HTR-8/SVneo (cell line): ENCODE results near the gene BHLHA15.

ENCODE experiments used
- DNase-seq: peaks from one replicate; pipeline ENCODE4 v3.0.0; 2011; ENCODE audit warnings: low spot score, mixed read lengths; ENCODE audit not compliant: insufficient read length
- FAIRE-seq: peaks from 2 replicates; lab custom pipeline; 2011; peaks lifted over from hg19 to GRCh38; lab: Jason Lieb, UNC

The BHLHA15 gene

DNA sequence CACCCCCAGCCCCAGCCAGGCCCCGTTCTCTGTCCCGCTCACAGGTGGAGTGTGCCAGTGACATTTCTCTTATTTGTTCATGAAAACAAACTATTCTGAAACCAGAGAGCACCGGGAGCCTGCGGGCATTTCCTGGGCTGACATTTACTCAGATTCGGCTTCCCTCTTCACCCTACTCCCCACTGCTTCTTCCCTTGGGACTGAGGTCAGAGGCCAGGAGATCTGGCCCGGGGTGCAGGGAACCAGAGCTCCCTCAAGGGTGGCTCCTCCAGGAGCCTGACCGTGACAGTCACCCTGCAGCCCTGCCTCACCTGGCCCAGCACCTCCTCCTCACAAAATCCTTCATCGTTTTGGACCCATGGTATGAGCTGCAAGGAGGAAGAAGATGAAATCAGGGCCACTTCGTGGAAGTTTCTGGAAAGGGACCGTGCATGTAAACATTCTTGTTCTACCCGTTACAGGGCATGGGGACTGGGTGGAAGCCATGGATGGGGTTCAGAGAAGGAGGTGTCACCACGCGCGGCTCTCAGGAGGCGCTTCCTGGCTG is 12.2 kb downstream of the BHLHA15 start:
- FAIRE-seq (no peak), DNase-seq (no peak)

DNA sequence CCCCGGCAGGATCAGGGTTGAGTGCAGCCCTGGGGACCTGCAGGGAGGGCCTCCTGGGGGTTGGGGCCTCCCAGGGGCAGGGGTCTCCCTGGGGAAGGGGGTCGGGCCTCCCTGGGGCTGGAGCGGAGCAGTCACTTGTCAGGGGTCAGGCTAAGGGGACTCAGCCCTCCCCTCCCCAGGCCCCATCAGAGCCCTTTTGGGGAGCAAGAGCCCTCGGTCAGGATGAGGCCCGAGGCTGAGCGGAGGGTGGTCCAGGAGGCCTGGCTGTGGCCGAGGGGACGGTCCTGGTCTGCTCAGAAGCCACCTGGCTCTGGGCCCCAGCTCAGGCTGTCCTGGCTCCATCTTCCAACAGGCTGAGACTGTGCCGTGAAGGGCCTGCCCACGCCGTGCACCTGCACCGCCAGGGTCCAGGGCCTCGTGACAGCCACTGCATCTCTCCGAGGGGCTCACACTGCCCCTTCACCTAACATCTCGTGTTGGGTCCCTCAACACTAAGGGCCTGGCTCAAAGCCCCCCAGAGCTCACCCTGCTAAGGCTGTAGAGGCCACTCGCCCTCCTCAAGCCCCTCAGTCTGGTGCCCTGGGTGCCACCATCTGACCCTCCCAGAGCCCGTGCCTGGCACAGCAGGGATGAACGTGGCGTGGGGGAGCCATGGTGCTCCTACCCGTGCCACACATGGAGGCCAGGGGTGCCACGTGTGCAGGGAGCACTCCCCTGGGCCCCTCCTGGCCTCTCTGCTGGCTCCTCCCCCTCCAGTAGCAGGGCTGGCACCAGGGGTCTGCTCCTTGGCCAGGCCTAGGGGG is 12.9 kb downstream of the BHLHA15 start:
- no peak for FAIRE-seq

DNA sequence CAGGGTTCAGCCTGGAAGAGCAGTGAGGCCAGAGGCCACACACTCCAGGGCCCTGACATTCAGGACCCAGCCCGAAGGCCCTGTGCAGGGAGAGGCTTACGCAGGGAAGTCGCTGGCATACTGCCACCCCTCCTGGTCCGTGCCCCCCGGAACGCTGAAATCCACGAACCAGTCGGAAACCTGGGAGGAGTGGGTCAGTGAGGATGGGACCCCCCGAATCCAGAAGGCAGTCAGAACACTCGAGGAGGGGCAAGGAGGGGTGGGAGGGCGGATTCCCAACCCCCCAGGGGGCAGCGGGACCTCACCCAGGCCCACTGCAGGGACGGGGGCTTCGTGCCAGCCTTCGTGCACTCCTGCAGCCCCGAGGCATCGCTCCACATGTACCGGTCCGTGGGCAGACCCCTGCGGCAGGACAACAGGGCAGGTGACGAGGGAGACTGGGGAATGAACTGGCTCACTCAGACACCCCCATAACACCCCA is 13.5 kb downstream of the BHLHA15 start:
- no peak for DNase-seq
- no peak for FAIRE-seq

More for the DNA sequence above, 12.9 kb downstream of the BHLHA15 start:
- DNase-seq: no peak

- DNase-seq: no peak
Measured at GRCh38 chr7:98225913-98226614, 14.8 kb downstream of the BHLHA15 start.

GRCh38 chr7:98227939-98228338 is 16.7 kb downstream of the BHLHA15 start:
- DNase-seq (no peak), FAIRE-seq (no peak)

More at GRCh38 chr7:98225913-98226614, 14.8 kb downstream of the BHLHA15 start:
- FAIRE-seq: no peak

GRCh38 chr7:98228801-98229200 is 17.6 kb downstream of the BHLHA15 start:
- FAIRE-seq (no peak), DNase-seq (no peak)

GRCh38 chr7:98229441-98229840 is 18.2 kb downstream of the BHLHA15 start:
- DNase-seq (no peak), FAIRE-seq (no peak)

DNA sequence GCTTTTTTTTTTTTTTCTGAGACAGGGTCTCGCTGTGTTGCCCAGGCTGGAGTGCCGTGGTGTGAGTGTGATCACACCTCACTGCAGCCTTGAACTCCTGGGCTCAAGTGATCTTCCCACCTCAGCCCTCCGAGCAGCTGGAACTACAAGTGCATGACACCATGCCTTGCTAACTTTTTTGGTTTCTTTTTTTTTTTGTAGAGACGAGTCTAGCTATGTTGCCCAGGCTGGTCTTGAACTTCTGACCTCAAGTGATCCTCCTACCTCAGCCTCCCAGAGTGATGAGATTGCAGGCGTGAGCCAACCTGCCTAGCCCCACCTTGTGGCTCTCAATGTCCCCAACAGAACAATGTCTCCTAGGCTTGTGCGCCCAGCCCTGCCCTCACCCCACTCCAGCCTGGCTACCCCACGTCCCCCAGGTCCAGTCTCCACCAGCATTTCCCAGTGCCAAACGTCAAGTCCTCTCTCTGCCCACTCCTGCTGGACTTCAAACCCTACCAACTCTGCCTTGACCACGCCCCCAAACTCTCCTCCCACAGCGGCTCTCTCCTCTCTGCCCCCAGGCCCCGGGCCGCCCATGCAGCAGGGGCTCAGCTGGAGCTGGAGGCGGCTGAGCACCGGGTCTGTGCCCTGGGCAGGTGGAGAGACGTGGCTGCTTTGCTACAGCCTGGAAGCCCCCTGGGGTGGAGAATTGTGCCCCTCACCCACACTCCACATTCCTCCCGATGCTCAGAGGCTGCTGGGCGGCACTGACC is 18.9 kb downstream of the BHLHA15 start:
- FAIRE-seq (no peak), DNase-seq (no peak)

GRCh38 chr7:98230746-98231471 is 19.7 kb downstream of the BHLHA15 start:
- no peak for FAIRE-seq
- no peak for DNase-seq

DNA sequence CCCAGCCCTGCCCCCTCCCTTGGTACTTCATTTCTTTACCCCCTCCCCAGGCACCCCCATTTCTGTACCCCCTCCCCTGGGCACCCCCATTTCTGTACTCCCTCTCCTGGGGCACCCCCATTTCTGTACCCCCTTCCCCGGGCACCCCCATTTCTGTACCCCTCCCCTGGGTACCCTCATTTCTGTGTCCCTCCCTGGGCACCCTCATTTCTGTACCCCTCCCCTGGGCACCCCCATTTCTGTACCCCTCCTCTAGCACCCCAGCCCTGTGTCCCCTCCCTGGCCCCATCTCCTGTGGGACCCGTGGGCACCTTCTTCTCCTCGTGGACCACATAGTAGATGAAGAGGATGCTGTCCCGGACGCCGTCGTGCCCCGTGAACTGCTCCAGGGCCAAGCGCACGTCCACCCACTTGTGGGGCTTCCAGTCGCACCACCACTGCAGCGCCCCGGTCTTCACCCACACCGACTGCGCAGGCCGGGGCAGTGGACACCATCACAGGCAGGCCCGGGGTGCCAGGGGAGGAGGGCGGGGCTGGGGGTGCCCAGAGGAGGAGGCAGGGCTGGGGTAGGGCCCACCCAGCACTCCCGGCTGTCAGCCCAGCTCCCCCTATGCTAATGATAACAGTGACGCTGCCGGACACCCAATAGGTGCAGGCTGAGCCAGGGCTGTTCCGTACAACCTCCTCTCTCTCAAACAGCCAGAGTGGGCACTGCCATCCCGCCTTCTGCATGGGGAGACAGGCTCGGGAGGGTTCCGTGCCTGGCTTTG is 20.4 kb downstream of the BHLHA15 start:
- FAIRE-seq: no peak
- DNase-seq: no peak

DNA sequence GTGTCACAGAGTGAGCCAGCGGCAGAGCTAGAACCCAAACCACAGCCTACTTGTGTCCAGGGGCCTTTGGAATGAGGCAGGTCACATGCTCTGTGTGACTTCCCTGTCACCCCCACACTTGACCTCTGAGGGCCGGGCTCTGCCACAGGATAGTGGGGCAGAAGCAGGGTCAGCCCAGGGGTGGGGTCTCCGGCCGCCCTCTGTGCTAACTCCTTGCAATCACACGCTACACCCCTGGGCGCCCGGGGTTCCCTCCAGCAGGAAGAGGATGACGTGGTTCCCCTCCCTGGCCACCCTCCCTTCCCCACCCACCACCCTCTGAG is 21.0 kb downstream of the BHLHA15 start:
- no peak for FAIRE-seq

DNA sequence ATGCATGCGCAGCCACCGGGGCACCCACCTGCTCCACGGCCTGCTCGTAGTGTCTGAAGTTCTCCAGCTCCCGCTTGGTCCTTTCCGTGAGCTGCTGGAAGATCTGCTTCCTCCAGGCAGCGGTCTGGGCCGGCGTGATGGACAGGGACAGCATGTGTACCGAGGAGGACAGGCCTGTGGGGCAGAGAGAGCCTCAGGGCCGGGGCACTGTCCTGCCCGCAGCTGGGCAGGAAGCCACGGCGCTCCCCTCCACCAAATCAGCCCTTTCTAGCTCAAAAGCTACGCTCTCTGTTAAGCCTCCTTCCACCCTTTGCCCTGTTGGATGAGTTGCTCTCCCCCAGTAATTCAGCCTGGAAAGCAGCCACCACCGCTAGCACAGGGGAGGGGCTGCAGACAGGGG is 21.6 kb downstream of the BHLHA15 start:
- DNase-seq (no peak), FAIRE-seq (no peak)

More for the DNA sequence above, 21.0 kb downstream of the BHLHA15 start:
- no peak for DNase-seq

- DNase-seq (no peak), FAIRE-seq (no peak)
Measured at GRCh38 chr7:98233219-98234070, 22.2 kb downstream of the BHLHA15 start.

GRCh38 chr7:98234429-98235147 is 23.3 kb downstream of the BHLHA15 start:
- DNase-seq: no peak
- FAIRE-seq: no peak

DNA sequence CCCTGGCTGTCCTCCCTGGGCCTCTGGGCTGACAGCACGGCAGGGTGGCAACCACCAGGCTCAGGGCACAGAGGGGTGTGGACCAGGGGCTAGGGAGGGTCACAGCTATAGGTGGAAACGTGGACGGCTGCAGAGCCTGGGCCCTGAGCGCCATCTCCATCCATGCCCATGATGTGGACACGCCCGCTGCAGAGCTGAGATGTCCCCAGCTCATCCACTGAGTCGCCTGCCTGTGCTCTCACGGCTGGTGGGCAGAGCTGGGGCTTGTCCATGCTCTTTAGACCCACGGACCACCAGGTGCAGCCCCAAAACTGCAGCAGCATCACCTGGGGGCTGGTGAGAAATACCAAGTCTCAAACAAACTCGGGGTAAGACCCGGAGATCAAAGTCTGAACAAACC is 24.7 kb downstream of the BHLHA15 start:
- no peak for FAIRE-seq
- DNase-seq: no peak

GRCh38 chr7:98236355-98237185 is 25.3 kb downstream of the BHLHA15 start:
- no peak for DNase-seq
- FAIRE-seq: no peak

GRCh38 chr7:98238076-98238475 is 26.8 kb downstream of the BHLHA15 start:
- DNase-seq: no peak
- no peak for FAIRE-seq
